GM23248 (cell line): ENCODE data around the gene ADAMTS5.

ENCODE experiments used
- EZH2 ChIP-seq: fragments of 200-600 bp; sonication (generic); IDR thresholded peaks from 2 replicates; pipeline ENCODE4 v1.6.1; 2018; ENCODE audit warnings: antibody characterized with exemption, mild to moderate bottlenecking; ENCODE audit not compliant: insufficient read depth, poor library complexity, severe bottlenecking
- EZH2phosphoT487 ChIP-seq: fragments of 200-600 bp; sonication (generic); IDR thresholded peaks from 2 replicates; pipeline ENCODE4 v1.6.1; 2018; ENCODE audit warnings: antibody characterized with exemption, moderate library complexity, mild to moderate bottlenecking, low read depth; ENCODE audit not compliant: insufficient read depth

DNA sequence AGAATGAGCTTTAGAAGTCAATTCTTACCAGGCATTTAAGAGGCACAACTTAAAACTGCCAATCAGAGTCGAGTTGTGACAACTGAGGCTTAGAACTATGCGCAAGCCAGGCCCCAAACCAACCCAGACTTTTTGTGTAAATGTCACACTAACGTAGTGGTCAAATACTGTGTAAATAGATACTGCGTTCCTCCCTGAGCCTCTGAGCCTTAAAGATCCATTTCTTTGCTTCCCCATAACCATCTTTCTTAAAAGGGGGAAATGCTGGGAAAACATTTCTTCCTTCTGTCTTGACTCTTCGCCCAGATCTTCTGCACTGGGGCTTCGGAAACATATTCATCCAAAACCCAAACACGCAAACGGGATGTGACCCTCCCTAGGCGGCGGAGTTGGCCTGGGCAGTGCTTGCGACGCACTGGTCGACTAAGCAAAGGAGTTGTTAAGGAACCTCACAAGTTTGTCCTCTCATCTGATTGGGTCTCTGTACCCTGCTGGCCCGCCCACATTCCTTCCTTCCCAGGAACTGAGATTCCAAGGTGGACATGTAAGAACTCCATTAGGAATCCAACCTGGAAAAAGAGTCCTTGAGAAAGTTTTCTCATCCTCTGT lies 2.6 kb downstream of the ADAMTS5 start:
- TF ChIP-seq EZH2phosphoT487 = no peak
- no peak for TF ChIP-seq EZH2
